HUDEP-2 (cell line): ENCODE data around the gene VWA3A.
"Not testable (repeated sequence)": the region's sequence is repeated elsewhere in the genome, so short reads cannot be mapped to it uniquely, and the experiment has no call there.

Experiments
- DNase-seq, 76 experiments: peaks; one replicate each; lab custom pipeline; 2025; ENCODE audit not compliant: unreplicated experiment in 76 of 76; lab: John Stamatoyannopoulos, UW

VWA3A gene

GRCh38 chr16:22088642-22089041, 3.7 kb upstream of the VWA3A start:
- DNase-seq = no peak

GRCh38 chr16:22089910-22090309, 2.4 kb upstream of the VWA3A start:
- DNase-seq = no peak

- no peak for DNase-seq
Observed at GRCh38 chr16:22091721-22092120, 620 bp upstream of the VWA3A start.

GRCh38 chr16:22093331-22093730, 990 bp downstream of the VWA3A start:
- DNase-seq = no peak

- DNase-seq = no peak
Observed at GRCh38 chr16:22093996-22094395, 1.7 kb downstream of the VWA3A start.

GRCh38 chr16:22098405-22099255, 6.3 kb downstream of the VWA3A start:
- peak in 20 of 76 experiments; percentile 3 to 52 (median 16) for DNase-seq

- no peak for DNase-seq
Observed at GRCh38 chr16:22099256-22099975, 7.1 kb downstream of the VWA3A start.

- no peak for DNase-seq
Observed at GRCh38 chr16:22103441-22103840, 11.1 kb downstream of the VWA3A start.

GRCh38 chr16:22109258-22109898, 17.0 kb downstream of the VWA3A start:
- DNase-seq = no peak

- not testable (repeated sequence) for DNase-seq
Observed at GRCh38 chr16:22111629-22112028, 19.3 kb downstream of the VWA3A start.

GRCh38 chr16:22116095-22116700, 23.9 kb downstream of the VWA3A start:
- no peak for DNase-seq

GRCh38 chr16:22117609-22118008, 25.3 kb downstream of the VWA3A start:
- DNase-seq = no peak

GRCh38 chr16:22120440-22120839, 28.1 kb downstream of the VWA3A start:
- no peak for DNase-seq

- no peak for DNase-seq
Observed at GRCh38 chr16:22122239-22122638, 29.9 kb downstream of the VWA3A start.

- no peak for DNase-seq
Observed at GRCh38 chr16:22123146-22123545, 30.8 kb downstream of the VWA3A start.

GRCh38 chr16:22123759-22124490, 31.6 kb downstream of the VWA3A start:
- no peak for DNase-seq

GRCh38 chr16:22124583-22125284, 32.4 kb downstream of the VWA3A start:
- no peak for DNase-seq

GRCh38 chr16:22126037-22126558, 33.8 kb downstream of the VWA3A start:
- DNase-seq = no peak

GRCh38 chr16:22128537-22128936, 36.2 kb downstream of the VWA3A start:
- not testable (repeated sequence) for DNase-seq

- DNase-seq = no peak
Observed at GRCh38 chr16:22130528-22130927, 38.2 kb downstream of the VWA3A start.
